CD4-positive, alpha-beta T cell treated with Interleukin-2 at 100 ng/mL for 4 hours (primary cell): ENCODE measurements around the gene SPINK4.
A peak's percentile ranks its signal among the peaks of the same experiment; 100 is the strongest.

Experiments
- DNase-seq: peaks from one replicate; pipeline ENCODE4 v3.0.0-alpha.2; 2020; ENCODE audit warnings: low spot score

SPINK4 gene

DNA sequence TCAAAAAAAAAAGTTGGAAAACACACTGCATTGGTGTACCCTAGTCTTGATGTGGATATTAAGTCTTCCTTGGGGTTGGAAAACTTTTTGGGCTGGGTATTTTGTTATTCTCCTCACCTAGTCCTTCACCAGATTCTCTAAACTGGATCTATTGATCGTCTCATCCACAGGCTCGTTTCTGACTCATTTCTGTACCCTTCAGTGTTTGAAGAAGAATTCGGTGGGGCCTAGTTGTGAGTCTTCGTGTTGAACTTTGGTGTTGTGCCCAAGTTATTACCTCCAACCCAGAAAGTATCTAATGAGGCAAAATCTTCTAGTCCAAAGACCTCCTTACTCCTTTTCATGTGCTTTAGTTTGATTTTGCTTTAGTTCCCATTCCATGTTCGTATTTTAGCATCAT lies 51.9 kb downstream of the SPINK4 start:
- DNase-seq, result no peak

DNA sequence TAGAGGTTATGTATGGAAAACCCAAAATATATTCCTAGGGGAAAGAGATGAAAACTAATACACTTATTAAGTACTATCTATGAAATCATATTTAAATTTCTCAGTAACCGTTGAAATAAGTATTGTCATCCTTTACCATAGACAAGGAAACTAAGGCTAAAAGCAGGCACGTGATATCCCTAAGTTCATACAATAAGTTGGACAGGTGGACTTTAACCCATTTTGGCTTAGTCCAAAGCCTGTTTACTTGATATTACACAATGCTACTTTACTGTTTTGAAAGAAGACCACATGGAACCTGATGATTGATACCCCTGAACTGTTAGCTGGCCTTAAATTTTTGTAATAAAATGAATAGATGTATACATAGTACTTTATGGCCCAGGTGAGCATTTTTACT lies 53.8 kb downstream of the SPINK4 start:
- no peak for DNase-seq

DNA sequence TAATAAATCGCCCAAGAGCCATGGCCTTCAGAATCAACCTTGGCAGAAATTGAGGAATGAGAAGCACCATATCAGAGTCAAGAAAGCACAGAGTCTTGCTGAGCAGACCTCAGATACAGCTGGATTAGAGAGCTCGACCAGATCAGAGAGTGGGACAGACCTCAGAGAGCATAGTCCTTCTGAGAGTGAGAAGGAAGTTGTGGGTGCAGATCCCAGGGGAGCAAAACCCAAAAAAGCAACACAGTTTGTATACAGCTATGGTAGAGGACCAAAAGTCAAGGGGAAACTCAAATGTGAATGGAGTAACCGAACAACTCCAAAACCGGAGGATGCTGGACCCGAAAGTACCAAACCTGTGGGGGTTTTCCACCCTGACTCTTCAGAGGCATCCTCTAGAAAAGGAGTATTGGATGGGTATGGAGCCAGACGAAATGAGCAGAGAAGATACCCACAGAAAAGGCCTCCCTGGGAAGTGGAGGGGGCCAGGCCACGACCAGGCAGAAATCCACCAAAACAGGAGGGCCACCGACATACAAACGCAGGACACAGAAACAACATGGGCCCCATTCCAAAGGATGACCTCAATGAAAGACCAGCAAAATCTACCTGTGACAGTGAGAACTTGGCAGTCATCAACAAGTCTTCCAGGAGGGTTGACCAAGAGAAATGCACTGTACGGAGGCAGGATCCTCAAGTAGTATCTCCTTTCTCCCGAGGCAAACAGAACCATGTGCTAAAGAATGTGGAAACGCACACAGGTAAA lies 54.9 kb downstream of the SPINK4 start:
- no peak for DNase-seq

DNA sequence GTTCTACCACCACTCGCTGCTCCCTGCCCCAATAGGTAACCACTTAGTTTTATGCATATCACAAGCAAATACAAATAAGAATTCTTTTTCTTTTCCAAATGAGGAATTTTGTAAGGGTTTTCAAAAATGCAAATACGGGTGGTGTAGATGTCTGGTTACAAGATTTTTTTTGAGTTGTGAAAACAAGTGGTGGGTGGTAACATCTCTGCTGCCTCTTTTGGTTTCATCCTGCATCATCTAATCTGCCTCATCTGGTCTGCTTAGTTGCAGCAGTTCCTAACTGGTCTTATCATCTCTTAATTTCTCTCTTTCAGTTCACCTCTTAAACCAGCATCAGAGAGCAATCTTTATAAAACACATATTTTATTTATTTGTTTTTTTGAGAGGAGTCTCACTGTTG lies 55.6 kb downstream of the SPINK4 start:
- DNase-seq, result no peak

DNA sequence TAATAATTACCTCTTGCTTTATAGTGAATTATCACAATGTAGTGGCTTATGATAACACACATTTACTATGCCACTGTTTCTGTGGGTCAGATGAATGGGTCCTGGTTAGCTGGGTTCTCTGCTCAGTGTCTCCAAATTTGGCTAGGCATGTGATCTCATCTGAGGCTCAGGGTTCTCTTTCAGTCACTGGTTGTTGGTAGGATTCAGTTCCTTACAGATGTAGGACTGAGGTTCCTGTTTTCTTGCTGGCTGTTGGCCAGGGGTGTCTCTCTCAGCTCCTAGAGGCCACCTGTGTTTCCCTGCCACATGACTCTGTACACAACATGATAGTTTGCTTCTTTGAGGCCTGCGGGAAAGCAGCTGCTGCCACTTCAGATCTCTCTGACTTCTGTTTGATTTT lies 57.5 kb downstream of the SPINK4 start:
- peak; percentile 6 for DNase-seq
